ENCODE data around the gene TBX21.
A peak's percentile ranks its signal among the peaks of the same experiment; 100 is the strongest.
"Not testable (repeated sequence)": the region's sequence is repeated elsewhere in the genome, so short reads cannot be mapped to it uniquely, and the experiment has no call there.

The TBX21 gene

GRCh38 chr17:47744168-47745036 is 11.4 kb downstream of the TBX21 start:
- Histone ChIP-seq H3K27ac (peak overlapping the region in 8 of 11 experiments; percentile 57 to 84 (median 78); a peak in 16 of 22 replicates), H3K4me2 (peak overlapping the region; percentile 76 to 100 (median 93)), H3K36me3 (no peaks in the 10 kb centered on the region), H3K9ac (peak overlapping the region in 8 of 11 experiments; percentile 23 to 75 (median 69); a peak in 15 of 22 replicates), H3K9me3 (replicated peaks in 1 of 11) (no peaks in the 10 kb centered on the region), H3K4me1 (peaks cover 44 to 88% (median 70%) of the 10 kb centered on the region in 10 experiments), H4K20me1 (0 out of 22 replicates have a peak, but pooled peaks cover 0 to 7% (median 0%) of the 10 kb centered on the region in 11 experiments), H3K27me3 (peaks cover 0 to 28% (median 0%) of the 10 kb centered on the region in 11 experiments; a peak in 6 of 22 replicates), H3K4me3 (peak overlapping the region in 8 of 10 experiments; percentile 20 to 50 (median 37); a peak in 13 of 20 replicates)
- TF ChIP-seq Cebpa-rat (IDR thresholded peaks at IDR 0.05): no peak

- Histone ChIP-seq H3K9ac (peak overlapping the region in 8 of 11 experiments; percentile 23 to 75 (median 69); a peak in 15 of 22 replicates), H4K20me1 (0 out of 22 replicates have a peak, but pooled peaks cover 0 to 7% (median 0%) of the 10 kb centered on the region in 11 experiments), H3K27me3 (peaks cover 0 to 28% (median 0%) of the 10 kb centered on the region in 11 experiments; a peak in 6 of 22 replicates), H3K4me2 (peak overlapping the region; percentile 76 to 100 (median 93)), H3K27ac (peak overlapping the region in 8 of 11 experiments; percentile 57 to 84 (median 78); a peak in 16 of 22 replicates), H3K4me3 (peak overlapping the region in 8 of 10 experiments; percentile 20 to 50 (median 37); a peak in 13 of 20 replicates), H3K9me3 (replicated peaks in 1 of 11) (no peaks in the 10 kb centered on the region), H3K36me3 (no peaks in the 10 kb centered on the region), H3K4me1 (peaks cover 46 to 91% (median 75%) of the 10 kb centered on the region in 10 experiments)
- no peak for TF ChIP-seq Cebpa-rat (IDR thresholded peaks at IDR 0.05)
Observed at GRCh38 chr17:47745037-47745380, 12.0 kb downstream of the TBX21 start.

GRCh38 chr17:47751471-47751870 is 18.4 kb downstream of the TBX21 start:
- no peak for TF ChIP-seq Cebpa-rat (IDR thresholded peaks at IDR 0.05)
- H3K9ac ChIP-seq: no peak overlapping the region
- H4K20me1 ChIP-seq: no peaks in the 10 kb centered on the region
- no peaks in the 10 kb centered on the region for H3K36me3 ChIP-seq
- no peak overlapping the region for H3K27ac ChIP-seq
- no peak overlapping the region; a peak in 1 of 22 replicates for H3K4me2 ChIP-seq
- no peaks in the 10 kb centered on the region for H3K27me3 ChIP-seq
- H3K9me3 ChIP-seq (replicated peaks in 1 of 11): peaks cover 13 to 27% (median 24%) of the 10 kb centered on the region in 11 experiments
- H3K4me3 ChIP-seq: no peak overlapping the region
- H3K4me1 ChIP-seq: peaks cover 10 to 49% (median 27%) of the 10 kb centered on the region in 10 experiments

- no peaks in the 10 kb centered on the region for H3K36me3 ChIP-seq
- H3K9me3 ChIP-seq (replicated peaks in 1 of 11): peaks cover 51 to 79% (median 67%) of the 10 kb centered on the region in 11 experiments
- H3K27me3 ChIP-seq: no peaks in the 10 kb centered on the region
- no peak overlapping the region for H3K9ac ChIP-seq
- no peak for TF ChIP-seq Cebpa-rat (IDR thresholded peaks at IDR 0.05)
- peaks cover 0 to 16% (median 4%) of the 10 kb centered on the region in 10 experiments; a peak in 8 of 20 replicates for H3K4me1 ChIP-seq
- no peak overlapping the region for H3K4me3 ChIP-seq
- peak overlapping the region in 3 of 11 experiments; percentile 18 to 59 (median 48); a peak in 6 of 22 replicates for H3K4me2 ChIP-seq
- H4K20me1 ChIP-seq: no peaks in the 10 kb centered on the region
- H3K27ac ChIP-seq: no peak overlapping the region
Observed at GRCh38 chr17:47757386-47757785, 24.4 kb downstream of the TBX21 start.

GRCh38 chr17:47760409-47761140 is 27.5 kb downstream of the TBX21 start:
- H3K9ac ChIP-seq: no peak overlapping the region
- no peak for TF ChIP-seq Cebpa-rat (IDR thresholded peaks at IDR 0.05)
- peaks cover 0 to 3% (median 0%) of the 10 kb centered on the region in 11 experiments; a peak in 1 of 22 replicates for H3K36me3 ChIP-seq
- H3K27ac ChIP-seq: no peak overlapping the region
- H4K20me1 ChIP-seq: no peaks in the 10 kb centered on the region
- H3K4me1 ChIP-seq: peaks cover 0 to 16% (median 4%) of the 10 kb centered on the region in 10 experiments; a peak in 8 of 20 replicates
- peaks cover 68 to 91% (median 79%) of the 10 kb centered on the region in 11 experiments for H3K9me3 ChIP-seq (replicated peaks in 1 of 11)
- H3K4me2 ChIP-seq: no peak overlapping the region
- H3K4me3 ChIP-seq: no peak overlapping the region; a peak in 1 of 20 replicates
- H3K27me3 ChIP-seq: no peaks in the 10 kb centered on the region

GRCh38 chr17:47762728-47763127 is 29.7 kb downstream of the TBX21 start:
- peaks cover 0 to 5% (median 0%) of the 10 kb centered on the region in 10 experiments; a peak in 6 of 20 replicates for H3K4me1 ChIP-seq
- no peak overlapping the region for H3K27ac ChIP-seq
- no peak overlapping the region for H3K9ac ChIP-seq
- H3K9me3 ChIP-seq (replicated peaks in 1 of 11): peaks cover 62 to 86% (median 71%) of the 10 kb centered on the region in 11 experiments
- H3K4me3 ChIP-seq: no peak overlapping the region
- H3K4me2 ChIP-seq: no peak overlapping the region
- H3K27me3 ChIP-seq: no peaks in the 10 kb centered on the region
- H4K20me1 ChIP-seq: no peaks in the 10 kb centered on the region
- no peak for TF ChIP-seq Cebpa-rat (IDR thresholded peaks at IDR 0.05)
- peaks cover 0 to 3% (median 0%) of the 10 kb centered on the region in 11 experiments; a peak in 1 of 22 replicates for H3K36me3 ChIP-seq

- Histone ChIP-seq H3K27me3 (no peaks in the 10 kb centered on the region), H3K27ac (no peak overlapping the region), H3K9ac (no peak overlapping the region), H4K20me1 (no peaks in the 10 kb centered on the region), H3K36me3 (peaks cover 0 to 3% (median 0%) of the 10 kb centered on the region in 11 experiments; a peak in 1 of 22 replicates), H3K4me3 (no peak overlapping the region), H3K4me1 (no peaks in the 10 kb centered on the region), H3K9me3 (replicated peaks in 1 of 11) (peaks cover 65 to 84% (median 71%) of the 10 kb centered on the region in 11 experiments), H3K4me2 (no peak overlapping the region)
- TF ChIP-seq Cebpa-rat (IDR thresholded peaks at IDR 0.05): no peak
Observed at GRCh38 chr17:47763913-47764582, 31.0 kb downstream of the TBX21 start.

- not testable (repeated sequence) for H3K4me3 ChIP-seq, H3K27me3 ChIP-seq, H3K27ac ChIP-seq, H3K9ac ChIP-seq, H4K20me1 ChIP-seq, H3K36me3 ChIP-seq
- Histone ChIP-seq H3K4me2 (peak overlapping the region in 3 of 11 experiments; percentile 16 to 41 (median 23); a peak in 4 of 22 replicates), H3K4me1 (peaks cover 0 to 15% (median 0%) of the 10 kb centered on the region in 10 experiments; a peak in 5 of 20 replicates), H3K9me3 (replicated peaks in 1 of 11) (peaks cover 41 to 48% (median 43%) of the 10 kb centered on the region in 11 experiments)
- TF ChIP-seq Cebpa-rat (IDR thresholded peaks at IDR 0.05): peak in 3 of 11 experiments; percentile 25 to 37 (median 32); a peak in 3 of 22 replicates
Observed at GRCh38 chr17:47773649-47774048, 40.6 kb downstream of the TBX21 start.

Measured in BLaER1 treated with 17β-estradiol and CSF1 and Interleukin-3, amounts not matched to agents 10 nM and 100 nM (cell line).